HepG2 (cell line): ENCODE measurements around the gene TMIGD3. TPM values are rescaled to one million over a fixed set of nuclear protein-coding genes. Genes with fewer than 3 reads are reported as not detected.

Source experiments
- ATAC-seq: fragments of 200-7000 bp; cut with Tn5 transposase; 3 replicates; pipeline ENCODE4 v1.9.1; 2020; ENCODE audit warnings: mild to moderate bottlenecking, moderate library complexity
- BruUV-seq: library from RNA; stranded (reverse); fragments of 400-500 nt; replicated peaks from 2 replicates; lab custom pipeline; 2021; lab: Mats Ljungman, UMichigan
- CTCF ChIA-PET: fragments of 300-600 bp; formaldehyde crosslinking; extraction: SDS; loops from one replicate; lab custom pipeline; 2021; ENCODE audit warnings: low total read pairs, inconsistent platforms, low intra/inter-chr PET ratio; lab: Yijun Ruan, JAX
- POLR2A ChIA-PET: fragments of 350-600 bp; sonication (Branson Sonifier 250); formaldehyde crosslinking; loops from one replicate; lab custom pipeline; 2020; ENCODE audit warnings: antibody characterized with exemption, inconsistent platforms; lab: Yijun Ruan, JAX
- DNase-seq: peaks from one replicate; pipeline ENCODE4 v3.0.0-alpha.2; 2015; ENCODE audit warnings: low spot score
- FAIRE-seq: peaks from 3 replicates; lab custom pipeline; 2011; peaks lifted over from hg19 to GRCh38; lab: Jason Lieb, UNC
- H2AFZ ChIP-seq: one replicate; pipeline ENCODE4 v1.6.1; 2011; ENCODE audit warnings: low read length, inconsistent platforms
- H3K27ac ChIP-seq: fragments of 300-600 bp; 3 replicates; pipeline ENCODE4 v1.8.0; 2011; ENCODE audit warnings: mixed run types, mild to moderate bottlenecking, mixed read lengths, low read length, inconsistent platforms; ENCODE audit not compliant: insufficient read depth; ENCODE audit errors: extremely low read length
- H3K27me3 ChIP-seq, 2 experiments: fragments of 200-600 bp in 1 of 2; 2 replicates in 1 of 2; 3 replicates in 1 of 2; pipeline versions ENCODE4 v1.6.0 to v1.8.0; 2011; ENCODE audit warnings: low read length in 2 of 2, mild to moderate bottlenecking in 2 of 2, moderate library complexity in 2 of 2, inconsistent platforms in 1 of 2; ENCODE audit not compliant: insufficient read depth in 2 of 2, control insufficient read depth in 1 of 2
- H3K36me3 ChIP-seq, 2 experiments: fragments of 200-600 bp in 1 of 2; replicated peaks in 1 of 2; 2 replicates in 1 of 2; 3 replicates in 1 of 2; pipeline versions ENCODE4 v1.5.1 to v1.8.0; 2011; ENCODE audit warnings: low read length in 2 of 2, inconsistent platforms in 1 of 2; ENCODE audit not compliant: insufficient read depth in 2 of 2, control insufficient read depth in 1 of 2
- H3K4me1 ChIP-seq: 2 replicates; pipeline ENCODE4 v1.5.1; 2012; ENCODE audit warnings: low read length, inconsistent platforms; ENCODE audit not compliant: insufficient read depth
- H3K4me2 ChIP-seq: 2 replicates; pipeline ENCODE4 v1.6.0; 2011; ENCODE audit warnings: low read depth, low read length, inconsistent platforms
- H3K4me3 ChIP-seq, 3 experiments: fragments of 200-600 bp in 1 of 3; sonication (generic), shearing (Covaris generic) in 1 of 3; replicated peaks in 1 of 3; 2 replicates each; pipeline ENCODE4 v1.5.1; 2011 to 2016; ENCODE audit warnings: low read length in 3 of 3, inconsistent platforms in 2 of 3, low read depth in 2 of 3, mild to moderate bottlenecking in 2 of 3, control low read depth in 1 of 3, mixed read lengths in 1 of 3; ENCODE audit not compliant: insufficient read depth in 1 of 3
- H3K79me2 ChIP-seq: one replicate; pipeline ENCODE4 v1.6.1; 2011; ENCODE audit warnings: low read length, inconsistent platforms; ENCODE audit not compliant: insufficient read depth
- H3K9ac ChIP-seq: 2 replicates; pipeline ENCODE4 v1.6.0; 2011; ENCODE audit warnings: mild to moderate bottlenecking, low read depth, low read length, inconsistent platforms; ENCODE audit not compliant: insufficient read depth
- H3K9me3 ChIP-seq: 2 replicates; pipeline ENCODE4 v1.5.1; 2012; ENCODE audit warnings: mild to moderate bottlenecking, low read length
- H4K20me1 ChIP-seq: 2 replicates; pipeline ENCODE4 v1.6.0; 2011; ENCODE audit warnings: inconsistent platforms, mild to moderate bottlenecking, low read length, moderate library complexity; ENCODE audit not compliant: insufficient read depth
- ATF7 ChIP-seq, 2 experiments: fragments of 450-650 bp in 1 of 2; sonication (generic) in 1 of 2; formaldehyde crosslinking in 1 of 2; IDR thresholded peaks; 2 replicates each; pipeline versions ENCODE4 v1.4.0 to v1.6.1; 2016 to 2020; ENCODE audit warnings: antibody characterized with exemption in 1 of 2, mild to moderate bottlenecking in 1 of 2, missing genetic modification reagents in 1 of 2
- DNMT3B ChIP-seq: conservative IDR thresholded peaks from 2 replicates; pipeline ENCODE4 v1.6.1; 2016; ENCODE audit warnings: missing biosample characterization, control low read depth
- DRAP1 ChIP-seq: IDR thresholded peaks from 2 replicates; pipeline ENCODE4 v1.6.1; 2016; ENCODE audit warnings: missing genetic modification reagents, missing compliant biosample characterization
- DZIP1 ChIP-seq: sonication (generic); formaldehyde crosslinking; IDR thresholded peaks from 2 replicates; pipeline ENCODE4 v1.5.0; 2020; ENCODE audit warnings: mild to moderate bottlenecking, missing genetic modification reagents
- GTF3A ChIP-seq: sonication (generic); formaldehyde crosslinking; conservative IDR thresholded peaks from 2 replicates; pipeline ENCODE4 v1.4.0; 2020; ENCODE audit warnings: mild to moderate bottlenecking, missing genetic modification reagents
- HCFC1 ChIP-seq: fragments of 150-350 bp; IDR thresholded peaks from 2 replicates; pipeline ENCODE4 v1.6.1; 2014; ENCODE audit warnings: low read depth, low read length
- IRF9 ChIP-seq: sonication (generic); formaldehyde crosslinking; IDR thresholded peaks from 2 replicates; pipeline ENCODE4 v1.8.0; 2022; ENCODE audit warnings: missing genetic modification reagents, mild to moderate bottlenecking, borderline replicate concordance
- NBN ChIP-seq: fragments of 450-650 bp; conservative IDR thresholded peaks from 2 replicates; pipeline ENCODE4 v1.6.1; 2017
- SP140L ChIP-seq: sonication (generic); formaldehyde crosslinking; IDR thresholded peaks from 2 replicates; pipeline ENCODE4 v1.4.0; 2020; ENCODE audit warnings: missing genetic modification reagents, borderline replicate concordance
- TRAFD1 ChIP-seq: sonication (generic); formaldehyde crosslinking; IDR thresholded peaks from 2 replicates; pipeline ENCODE4 v1.5.1; 2020; ENCODE audit warnings: missing genetic modification reagents, mild to moderate bottlenecking, borderline replicate concordance
- ZFP36 ChIP-seq: fragments of 150-350 bp; IDR thresholded peaks from 2 replicates; pipeline ENCODE4 v1.6.1; 2018; ENCODE audit warnings: borderline replicate concordance, low read length, low read depth; ENCODE audit not compliant: partially characterized antibody
- ZFP36L1 ChIP-seq: sonication (generic); formaldehyde crosslinking; IDR thresholded peaks from 2 replicates; pipeline ENCODE4 v1.8.0; 2022; ENCODE audit warnings: mild to moderate bottlenecking, missing genetic modification reagents, moderate library complexity
- ZNF18 ChIP-seq: sonication (generic); formaldehyde crosslinking; IDR thresholded peaks from 2 replicates; pipeline ENCODE4 v1.8.0; 2022; ENCODE audit warnings: mild to moderate bottlenecking, missing genetic modification reagents; ENCODE audit not compliant: insufficient replicate concordance
- ZNF7 ChIP-seq: IDR thresholded peaks from 2 replicates; pipeline ENCODE4 v1.6.1; 2016; ENCODE audit warnings: missing biosample characterization, missing genetic modification reagents
- ZNF776 ChIP-seq: sonication (generic); formaldehyde crosslinking; IDR thresholded peaks from 2 replicates; pipeline ENCODE4 v1.4.0; 2020; ENCODE audit warnings: mild to moderate bottlenecking, missing genetic modification reagents
- ZNF781 ChIP-seq: sonication (generic); formaldehyde crosslinking; IDR thresholded peaks from 2 replicates; pipeline ENCODE4 v1.5.1; 2020; ENCODE audit warnings: borderline replicate concordance, mild to moderate bottlenecking, missing genetic modification reagents; ENCODE audit errors: not compliant biosample characterization
- WGBS: methylation state at CpG from one replicate; pipeline ENCODE4 v1.1.6; 2017; ENCODE audit warnings: low lambda C conversion rate; 5-methylcytosine and 5-hydroxymethylcytosine counted together
- in situ Hi-C: cut with HindIII; loops from 2 replicates; pipeline ENCODE4 v1.10.0; 2017; ENCODE audit warnings: low pct_unique_long_range_greater_than_20kb; ENCODE audit not compliant: extremely low pct_ligation_motif_present
- intact Hi-C: fragments of 100-400 bp; cut with micrococcal nuclease; formaldehyde crosslinking; loops from one replicate; pipeline ENCODE4 v1.10.0; 2022; ENCODE audit not compliant: unreplicated experiment
- polyA plus RNA-seq, 8 experiments: library from polyadenylated mRNA; depleted of rRNA in 3 of 8; stranded (reverse) in 7 of 8; unstranded in 1 of 8; fragments of >200 nt; fragmentation: Illumina TruSeq in 4 of 8; extraction: Trizol in 4 of 8; gene quantifications; 2 replicates each; pipeline versions ENCODE4 v1.2.1 to v1.2.3, GENCODE V29; 2011 to 2016; ENCODE audit warnings: low read depth in 4 of 8, missing spikeins in 1 of 8, mixed read lengths in 1 of 8; ENCODE audit not compliant: insufficient read depth in 1 of 8
- total RNA-seq, 5 experiments: library from RNA; depleted of rRNA; stranded (reverse); fragments of >200 nt; fragmentation: Illumina TruSeq; extraction: Trizol; gene quantifications; 2 replicates each; pipeline ENCODE4 v1.2.3, GENCODE V29; 2016; ENCODE audit warnings: low read depth in 1 of 5

Gene TMIGD3
- total and polyA plus RNA-seq, 2 of the 13 experiments (the other 11 are each of a cell fraction or from before 2014, with no cell fraction given), result not detected

- DNase-seq, result no peak
- ChIA-PET POLR2A (interaction anchor here (2.5 kb wide), 1 partner anchor 106 kb away, joined by 7 read pairs; the partner anchor contains the start of gene RAP1A), CTCF (no interaction called here)
- H4K20me1 ChIP-seq, result no peaks in the 10 kb centered on the region
- ATAC-seq, result no peak; the same call in 2 of the 3 replicates
- no peak for FAIRE-seq
- H3K36me3 ChIP-seq, result no peaks in the 10 kb centered on the region
- H3K4me1 ChIP-seq, result peaks cover 85% of the 10 kb centered on the region
- no peak overlapping the region for H3K27ac ChIP-seq
- no peaks in the 10 kb centered on the region for H3K79me2 ChIP-seq
- BruUV-seq, result no TSS peak
- H3K27me3 ChIP-seq, result no peaks in the 10 kb centered on the region; a peak in 1 of 5 replicates
- no peak overlapping the region for H2AFZ ChIP-seq
- intact Hi-C loops (loop anchor here (1.0 kb wide), 1 partner anchor 106 kb away; the partner anchor contains the start of gene RAP1A), in situ Hi-C loops (no loop called here)
- 7% methylated on average over 3 of the region's 3 CpGs for WGBS
- H3K9ac ChIP-seq, result no peak overlapping the region
- H3K4me2 ChIP-seq, result peak overlapping the region; percentile 51
- no peaks in the 10 kb centered on the region for H3K9me3 ChIP-seq
- H3K4me3 ChIP-seq, result no peak overlapping the region
- no peak for TF ChIP-seq TRAFD1
- no peak for TF ChIP-seq ZNF18 (CRISPR knock-in tag)
- no peak for TF ChIP-seq ZFP36
- no peak for TF ChIP-seq DZIP1 (CRISPR knock-in tag)
- TF ChIP-seq NBN, result no peak
- no peak for TF ChIP-seq GTF3A (CRISPR knock-in tag)
- no peak for TF ChIP-seq ZNF7 (CRISPR knock-in tag)
- no peak for TF ChIP-seq ZNF776 (CRISPR knock-in tag)
- no peak for TF ChIP-seq ATF7 (IDR thresholded peaks at IDR 0.05)
- TF ChIP-seq ATF7 (CRISPR knock-in tag; IDR thresholded peaks at IDR 0.05), result no peak
- no peak for TF ChIP-seq HCFC1
- TF ChIP-seq DRAP1 (CRISPR knock-in tag), result no peak
- no peak for TF ChIP-seq SP140L (CRISPR knock-in tag)
- no peak for TF ChIP-seq IRF9
- TF ChIP-seq DNMT3B (CRISPR knock-in tag), result no peak
- TF ChIP-seq ZFP36L1 (CRISPR knock-in tag), result no peak
- no peak for TF ChIP-seq ZNF781 (CRISPR knock-in tag)
Observed at GRCh38 chr1:111512931-111513330, 9.5 kb upstream of the TMIGD3 start.
